ENCODE results near the gene DCUN1D1. TPM values are rescaled to one million over a fixed set of nuclear protein-coding genes. Genes with fewer than 3 reads are reported as not detected.

Gene DCUN1D1
- total RNA-seq, 2 experiments from 2014 or later, result 54.4 to 64.3 TPM

DNA sequence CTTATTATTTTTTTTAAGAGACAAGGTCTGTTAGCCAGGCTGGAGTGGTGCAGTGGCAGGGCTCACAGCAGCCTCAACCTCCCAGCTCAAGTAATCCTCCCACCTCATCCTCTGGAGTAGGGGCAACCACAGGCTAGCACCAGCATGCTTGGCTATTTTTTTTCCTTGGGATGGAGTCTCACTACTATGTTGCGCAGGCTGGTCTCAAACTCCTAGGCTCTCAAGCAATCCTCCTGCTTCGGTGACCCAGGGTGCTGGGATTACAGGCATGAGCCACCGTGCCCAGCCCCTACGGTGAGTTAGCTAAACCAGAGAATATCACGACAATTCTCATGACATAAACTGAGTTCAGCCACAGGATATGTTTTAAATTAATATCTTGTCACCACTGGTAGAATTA, 2.0 kb downstream of the DCUN1D1 start:
- CTCF ChIA-PET, result no interaction called here
- POLR2A ChIA-PET, result interaction anchor here (0.8 kb wide), 1 partner anchor 10 kb away, joined by 4 read pairs; no protein-coding TSS in a partner anchor

GRCh38 chr3:182973047-182973446, 7.3 kb downstream of the DCUN1D1 start:
- CTCF ChIA-PET, result interaction anchor here (0.8 kb wide), 1 partner anchor 16 kb away, joined by 3 read pairs; no protein-coding TSS in a partner anchor
- POLR2A ChIA-PET, result no interaction called here

DNA sequence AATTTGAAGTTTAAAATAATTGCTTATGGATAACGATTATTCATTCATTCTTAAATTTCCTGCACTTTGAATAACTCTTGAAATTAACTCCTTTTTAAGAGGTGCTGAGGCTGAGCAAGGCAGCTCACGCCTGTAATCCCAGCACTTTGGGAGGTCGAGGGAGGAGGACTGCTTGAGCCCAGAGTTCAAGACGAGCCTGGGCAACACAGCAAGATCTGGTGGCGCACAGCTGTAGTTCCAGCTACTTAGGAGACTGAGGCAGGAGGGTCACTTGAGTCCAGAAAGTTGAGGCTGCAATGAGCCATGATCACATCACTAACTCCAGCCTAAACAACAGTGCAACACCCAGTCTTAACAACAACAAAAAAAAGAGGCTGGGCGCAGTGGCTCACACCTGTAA, 8.0 kb downstream of the DCUN1D1 start:
- ChIA-PET CTCF (no interaction called here), POLR2A (no interaction called here)

- CTCF ChIA-PET, result no interaction called here
- POLR2A ChIA-PET, result no interaction called here
These were observed 8.7 kb downstream of the DCUN1D1 start for GRCh38 chr3:182971637-182972036.

DNA sequence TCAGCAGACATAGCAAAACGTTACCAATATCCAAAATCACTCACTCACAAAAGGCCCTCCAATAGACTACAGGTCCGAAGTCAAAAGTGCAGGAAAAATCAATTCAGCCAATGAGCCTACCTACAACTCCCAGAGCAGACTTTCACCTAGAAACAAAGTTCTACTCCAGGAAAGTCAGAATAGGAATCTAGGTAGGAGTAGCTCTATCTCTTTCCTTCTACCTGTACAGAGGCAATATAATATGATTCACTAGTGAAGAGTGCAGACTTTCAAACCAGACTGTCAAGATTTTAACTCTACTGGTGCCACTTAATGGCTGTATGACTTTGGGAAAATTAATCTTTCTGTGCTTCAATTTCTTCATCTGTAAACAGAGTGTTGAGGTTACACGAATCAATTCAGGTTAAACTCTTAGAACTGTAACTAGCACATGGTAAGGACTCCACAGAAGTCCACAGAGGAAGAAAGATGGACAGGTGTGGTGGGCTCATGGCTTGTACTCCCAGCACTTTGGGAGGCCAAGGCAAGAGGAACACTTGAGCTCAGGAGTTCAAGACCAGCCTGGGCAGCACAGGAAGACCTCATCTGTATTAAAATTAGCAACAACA, 9.4 kb downstream of the DCUN1D1 start:
- POLR2A ChIA-PET, result no interaction called here
- CTCF ChIA-PET, result no interaction called here

GRCh38 chr3:182969853-182970252, 10.5 kb downstream of the DCUN1D1 start:
- CTCF ChIA-PET, result interaction anchor here (0.7 kb wide), 1 partner anchor 60 kb away, joined by 3 read pairs; no protein-coding TSS in a partner anchor
- POLR2A ChIA-PET, result no interaction called here

GRCh38 chr3:182969277-182969676, 11.1 kb downstream of the DCUN1D1 start:
- ChIA-PET POLR2A (interaction anchor here (1.6 kb wide), 1 partner anchor 9 kb away, joined by 4 read pairs; no protein-coding TSS in a partner anchor), CTCF (interaction anchor here (0.7 kb wide), 1 partner anchor 60 kb away, joined by 3 read pairs; no protein-coding TSS in a partner anchor)

DNA sequence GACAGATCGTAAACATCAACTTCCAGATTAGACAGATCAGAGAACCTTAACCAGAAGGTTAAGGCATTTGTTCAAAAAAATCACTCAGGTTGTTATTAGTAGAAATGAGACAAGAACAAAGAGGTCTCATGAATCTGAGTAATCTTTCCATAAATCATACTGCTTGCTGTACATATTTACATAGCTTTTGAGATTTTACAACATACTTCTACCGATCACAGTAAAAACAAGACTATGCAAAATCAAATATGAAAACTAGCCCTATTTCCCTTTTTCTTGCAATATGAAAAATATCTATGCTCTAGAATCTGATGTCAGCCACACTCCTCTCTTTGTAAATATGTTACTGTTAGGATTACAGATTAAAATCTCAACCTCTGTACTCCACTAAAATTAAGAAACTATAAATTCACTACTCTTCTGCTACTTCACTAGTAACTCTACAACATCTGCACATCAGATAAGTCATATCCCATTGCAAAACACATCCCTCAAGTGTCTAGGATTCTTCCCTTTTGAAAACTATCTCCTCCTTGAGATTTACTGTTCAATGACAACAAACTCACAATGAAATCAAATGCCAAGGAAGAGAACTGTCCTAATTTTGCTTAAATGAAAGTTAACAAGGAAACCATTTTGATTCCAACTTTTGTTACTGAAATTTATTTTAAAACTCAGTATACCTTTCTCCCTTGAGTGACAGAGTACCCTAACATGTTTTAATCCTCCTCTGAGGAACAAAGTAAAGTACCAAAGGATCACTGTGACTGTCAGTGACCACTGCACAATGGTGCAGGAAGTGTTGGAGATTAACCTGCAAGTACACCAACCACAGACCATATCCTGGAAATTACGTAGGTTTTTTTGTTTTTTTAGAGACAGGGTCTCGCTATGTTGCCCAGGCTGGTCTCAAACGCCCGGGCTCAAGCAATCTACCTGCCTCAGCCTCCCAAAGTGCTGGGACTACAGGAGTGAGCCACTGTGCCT, 12.8 kb downstream of the DCUN1D1 start:
- ChIA-PET CTCF (no interaction called here), POLR2A (interaction anchor here (1.6 kb wide), 1 partner anchor 11 kb away, joined by 4 read pairs; no protein-coding TSS in a partner anchor)

GRCh38 chr3:182965861-182966366, 14.4 kb downstream of the DCUN1D1 start:
- ChIA-PET CTCF (interaction anchor here (1.1 kb wide), 1 partner anchor 15 kb away, joined by 3 read pairs; no protein-coding TSS in a partner anchor), POLR2A (no interaction called here)

GRCh38 chr3:182964179-182964578, 16.2 kb downstream of the DCUN1D1 start:
- ChIA-PET POLR2A (no interaction called here), CTCF (no interaction called here)

- CTCF ChIA-PET, result no interaction called here
- POLR2A ChIA-PET, result no interaction called here
These were observed 18.2 kb downstream of the DCUN1D1 start for GRCh38 chr3:182962166-182962565.

DNA sequence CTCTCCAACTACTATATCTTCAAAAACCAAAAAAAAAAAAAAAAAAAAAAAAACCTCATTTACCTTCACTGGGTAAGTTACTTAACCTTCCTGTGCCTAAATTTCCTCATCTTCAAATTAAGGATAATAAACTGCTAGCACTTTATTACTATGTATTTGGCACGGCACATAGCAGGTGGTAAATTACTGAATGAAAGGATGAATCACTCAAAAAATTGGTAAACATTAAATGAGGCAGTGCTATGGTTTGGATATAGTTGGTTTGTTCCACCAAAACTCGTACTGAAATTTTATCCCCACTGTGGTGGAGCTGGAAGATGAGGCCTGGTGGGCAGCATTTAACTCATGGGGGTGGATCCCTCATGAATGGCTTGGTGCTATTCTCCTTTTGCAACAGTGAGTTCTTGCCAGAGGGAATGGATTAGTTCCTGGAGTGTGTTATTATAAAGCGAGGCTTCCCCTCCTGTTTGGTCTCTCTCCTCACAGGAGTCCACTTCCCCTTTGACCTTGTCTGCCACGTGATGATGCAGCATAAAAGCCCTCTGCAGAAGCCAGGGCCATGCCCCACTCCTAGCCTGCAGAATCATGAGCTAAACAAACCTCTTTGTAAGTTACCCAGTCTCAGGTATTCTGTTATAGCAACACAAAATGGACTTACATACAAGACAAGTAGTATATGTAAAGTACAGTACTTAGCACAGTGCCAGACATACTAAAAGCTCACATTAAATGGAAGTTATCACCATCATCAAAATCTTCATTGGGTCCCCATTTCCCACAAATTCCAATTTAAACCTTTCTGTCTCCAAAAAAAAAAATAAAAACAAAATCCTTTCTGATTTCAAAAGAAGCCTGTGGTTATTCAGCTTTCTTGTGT, 20.6 kb downstream of the DCUN1D1 start:
- ChIA-PET POLR2A (no interaction called here), CTCF (no interaction called here)

DNA sequence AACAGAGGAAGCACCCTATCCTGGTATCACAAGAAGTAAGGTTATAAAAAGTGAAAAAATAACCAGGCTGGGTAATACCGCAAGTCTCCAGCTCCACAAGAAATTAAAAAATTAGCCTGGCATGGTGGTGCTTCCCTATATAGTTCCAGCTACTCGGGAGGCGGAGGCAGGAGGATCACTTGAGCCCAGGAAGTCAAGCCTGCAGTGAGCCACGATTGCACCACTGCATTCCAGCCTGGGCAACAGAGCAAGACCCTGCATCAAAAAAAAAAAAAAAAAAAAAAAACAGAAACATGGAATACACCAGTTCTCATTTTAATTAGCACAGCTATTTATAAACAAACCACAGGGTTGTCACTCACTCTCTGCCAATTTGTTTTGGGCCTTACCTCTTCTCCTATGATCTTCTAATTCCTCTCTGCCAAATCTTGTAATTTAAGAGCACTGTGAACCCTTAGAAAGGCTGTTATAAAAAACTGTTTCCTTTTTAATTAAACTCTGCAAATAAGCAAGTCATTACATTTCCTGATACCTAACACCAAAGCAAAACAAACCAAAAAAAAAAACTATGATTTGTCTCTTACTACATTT, 22.6 kb downstream of the DCUN1D1 start:
- POLR2A ChIA-PET, result no interaction called here
- CTCF ChIA-PET, result no interaction called here

DNA sequence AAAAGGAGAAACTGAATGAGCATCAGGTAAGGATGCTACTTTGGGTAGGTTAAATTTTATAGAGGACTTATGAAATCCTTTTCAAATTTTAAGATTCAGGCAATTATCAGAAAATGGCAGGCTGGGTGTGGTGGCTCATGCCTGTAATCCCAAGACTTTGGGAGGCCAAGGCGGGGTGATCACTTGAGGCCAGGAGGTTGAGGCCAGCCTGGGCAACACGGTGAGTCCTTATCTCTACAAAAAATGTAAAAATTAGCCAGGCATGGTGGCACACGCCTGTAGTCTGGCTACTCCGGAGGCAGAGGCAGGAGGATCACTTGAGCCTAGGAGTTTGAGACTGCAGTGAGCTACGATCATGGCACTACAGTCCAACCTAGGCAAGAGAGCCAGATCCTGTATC, 23.1 kb downstream of the DCUN1D1 start:
- ChIA-PET POLR2A (no interaction called here), CTCF (no interaction called here)

DNA sequence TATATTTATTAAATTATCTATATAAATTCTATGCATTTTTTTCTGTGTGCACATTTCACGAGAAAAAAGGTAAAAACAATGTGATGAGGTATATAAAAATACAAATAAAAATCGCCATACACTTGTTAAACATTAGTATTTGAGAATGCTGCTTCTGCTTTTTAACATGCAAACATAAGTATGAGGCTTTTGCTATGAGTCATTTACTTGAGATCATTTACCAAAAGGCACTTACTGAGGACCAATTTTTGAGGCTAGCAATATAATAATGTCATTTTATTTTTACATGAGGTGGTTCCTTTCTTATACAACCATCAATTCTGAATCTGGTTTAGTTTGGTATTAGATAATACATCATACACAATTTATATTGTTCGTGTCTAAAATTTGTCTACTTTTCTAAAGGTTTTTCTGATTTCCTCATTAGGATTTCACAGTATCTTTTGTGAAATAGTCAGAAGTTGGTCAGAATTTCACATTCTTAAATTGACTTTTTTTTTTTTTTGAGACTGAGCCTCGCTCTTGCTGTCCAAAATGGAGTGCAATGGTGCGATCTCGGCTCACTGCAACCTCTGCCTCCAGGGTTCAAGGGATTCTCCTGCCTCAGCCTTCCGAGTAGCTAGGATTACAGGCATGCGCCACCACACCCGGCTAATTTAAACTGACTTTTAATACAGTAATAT, 25.6 kb downstream of the DCUN1D1 start:
- CTCF ChIA-PET, result no interaction called here
- POLR2A ChIA-PET, result no interaction called here

- ChIA-PET POLR2A (no interaction called here), CTCF (no interaction called here)
These were observed 30.6 kb downstream of the DCUN1D1 start for GRCh38 chr3:182949688-182950087.

DNA sequence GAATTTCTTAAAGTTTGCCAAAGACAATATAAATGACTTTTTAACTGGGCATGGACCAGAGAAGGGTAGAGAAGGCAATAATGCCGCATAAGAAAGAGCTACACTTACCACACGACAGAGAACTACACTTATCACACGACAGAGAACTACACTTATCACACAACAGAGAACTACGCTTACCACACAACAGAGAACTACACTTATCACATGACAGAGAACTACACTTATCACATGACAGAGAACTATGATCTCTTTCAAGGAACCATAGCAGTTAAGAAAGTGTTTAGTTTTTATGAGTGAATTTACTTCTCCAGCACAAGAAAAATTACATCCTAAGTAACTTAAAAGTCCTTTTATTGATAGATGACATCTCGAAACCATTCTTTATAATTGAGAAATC, 32.0 kb downstream of the DCUN1D1 start:
- CTCF ChIA-PET, result no interaction called here
- POLR2A ChIA-PET, result no interaction called here

GRCh38 chr3:182947888-182948287, 32.5 kb downstream of the DCUN1D1 start:
- POLR2A ChIA-PET, result no interaction called here
- CTCF ChIA-PET, result no interaction called here

DNA sequence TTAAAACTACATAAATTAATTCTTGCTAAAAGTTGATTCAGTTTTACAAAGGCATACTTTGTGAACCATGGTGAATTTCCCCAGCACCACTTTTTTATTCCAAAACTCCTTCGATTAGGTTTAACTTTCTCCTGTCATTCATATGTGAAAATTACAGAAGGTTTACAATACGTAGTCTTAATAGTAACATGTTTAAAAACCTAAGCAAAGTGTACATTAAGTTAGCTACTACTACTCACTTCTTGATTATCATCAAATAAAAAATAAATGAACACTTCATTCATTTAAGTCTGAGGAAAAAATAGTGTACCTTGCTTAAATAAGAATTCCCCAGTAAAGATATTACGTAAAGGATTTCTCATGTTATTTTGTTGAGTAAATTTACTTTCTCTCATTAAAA, 38.6 kb downstream of the DCUN1D1 start:
- CTCF ChIA-PET, result no interaction called here
- POLR2A ChIA-PET, result no interaction called here
